Endothelial cell of umbilical vein (primary cell): ENCODE measurements around the gene FCN1. TPM values are rescaled to one million over a fixed set of nuclear protein-coding genes. Genes with fewer than 3 reads are reported as not detected.

Source experiments
- BruUV-seq: library from RNA; stranded (reverse); fragments of 400-500 nt; replicated peaks from 2 replicates; lab custom pipeline; 2021; lab: Mats Ljungman, UMichigan
- CTCF ChIA-PET: fragments of 300-600, 350-600 bp; sonication (Branson Sonifier 250); formaldehyde crosslinking; loops from one replicate; lab custom pipeline; 2021; ENCODE audit warnings: antibody characterized with exemption, inconsistent platforms; lab: Charles Lee
- POLR2A ChIA-PET: fragments of 300-600, 350-600 bp; sonication (Branson Sonifier 250); formaldehyde crosslinking; loops from one replicate; lab custom pipeline; 2021; ENCODE audit warnings: antibody characterized with exemption, inconsistent platforms; lab: Charles Lee
- DNase-seq: peaks from one replicate; pipeline ENCODE4 v3.0.0-alpha.2; 2011; ENCODE audit warnings: low read depth, low spot score
- FAIRE-seq: peaks from 2 replicates; lab custom pipeline; 2011; peaks lifted over from hg19 to GRCh38; lab: Jason Lieb, UNC
- H2AFZ ChIP-seq: 2 replicates; pipeline ENCODE4 v1.6.0; 2012; ENCODE audit warnings: low read depth, low read length, control low read depth, inconsistent platforms
- H3K27ac ChIP-seq: 2 replicates; pipeline ENCODE4 v1.5.1; 2011; ENCODE audit warnings: low read depth, mild to moderate bottlenecking, control low read depth, low read length, moderate library complexity; ENCODE audit not compliant: insufficient read depth
- H3K27me3 ChIP-seq, 2 experiments: 2 replicates each; pipeline versions ENCODE4 v1.6.0 to v1.6.1; 2011; ENCODE audit warnings: low read length in 2 of 2, mixed read lengths in 1 of 2; ENCODE audit not compliant: control insufficient read depth in 2 of 2, insufficient read depth in 2 of 2
- H3K36me3 ChIP-seq, 2 experiments: 2 replicates in 1 of 2; 3 replicates in 1 of 2; pipeline ENCODE4 v1.5.1; 2011; ENCODE audit warnings: low read length in 2 of 2, mild to moderate bottlenecking in 1 of 2, moderate library complexity in 1 of 2; ENCODE audit not compliant: control insufficient read depth in 2 of 2, insufficient read depth in 2 of 2; ENCODE audit errors: extremely low read depth in 1 of 2
- H3K4me1 ChIP-seq: 3 replicates; pipeline ENCODE4 v1.5.1; 2011; ENCODE audit warnings: mild to moderate bottlenecking, low read length; ENCODE audit not compliant: control insufficient read depth, insufficient read depth; ENCODE audit errors: extremely low read depth
- H3K4me2 ChIP-seq: 2 replicates; pipeline ENCODE4 v1.6.1; 2011; ENCODE audit warnings: low read length, control low read depth, mixed read lengths; ENCODE audit not compliant: insufficient read depth
- H3K4me3 ChIP-seq, 3 experiments: fragments of 200-600 bp in 1 of 3; sonication (generic), shearing (Covaris generic) in 1 of 3; replicated peaks in 1 of 3; 2 replicates each; pipeline ENCODE4 v1.5.1; 2011 to 2016; ENCODE audit warnings: control low read depth in 3 of 3, low read length in 3 of 3, mild to moderate bottlenecking in 2 of 3, inconsistent platforms in 1 of 3, low read depth in 1 of 3, moderate library complexity in 1 of 3; ENCODE audit not compliant: insufficient read depth in 1 of 3
- H3K79me2 ChIP-seq: 2 replicates; pipeline ENCODE4 v1.6.0; 2012; ENCODE audit warnings: low read length, inconsistent platforms; ENCODE audit not compliant: control insufficient read depth, insufficient read depth
- H3K9ac ChIP-seq: replicated peaks from 2 replicates; pipeline ENCODE3; 2011; ENCODE audit warnings: low read length, control low read depth; ENCODE audit not compliant: insufficient read depth; ENCODE audit errors: extremely low read depth
- H3K9me1 ChIP-seq: replicated peaks from 3 replicates; pipeline ENCODE4 v1.6.0; 2011; ENCODE audit warnings: mild to moderate bottlenecking, low read length; ENCODE audit not compliant: control insufficient read depth, insufficient read depth; ENCODE audit errors: extremely low read depth
- H3K9me3 ChIP-seq: replicated peaks from 2 replicates; pipeline ENCODE4 v1.5.1; 2012; ENCODE audit warnings: low read length, inconsistent platforms; ENCODE audit not compliant: control insufficient read depth, insufficient read depth
- H4K20me1 ChIP-seq: replicated peaks from 2 replicates; pipeline ENCODE3; 2011; ENCODE audit warnings: mild to moderate bottlenecking, low read length; ENCODE audit not compliant: control insufficient read depth, insufficient read depth; ENCODE audit errors: extremely low read depth
- CTCF ChIP-seq, 2 donors: IDR thresholded peaks; 1 replicate in 1 of 2; 2 replicates in 1 of 2; pipeline ENCODE4 v1.5.1; 2011; ENCODE audit warnings: low read length in 2 of 2, mild to moderate bottlenecking in 2 of 2, moderate library complexity in 2 of 2, control low read depth in 1 of 2, inconsistent platforms in 1 of 2, low read depth in 1 of 2; ENCODE audit not compliant: insufficient read depth in 1 of 2; ENCODE audit errors: extremely low read depth in 1 of 2
- EZH2 ChIP-seq: IDR thresholded peaks from 2 replicates; pipeline ENCODE4 v1.6.1; 2012; ENCODE audit warnings: borderline replicate concordance, low read depth, mild to moderate bottlenecking, moderate library complexity, low read length, inconsistent platforms; ENCODE audit not compliant: severe bottlenecking
- FOS ChIP-seq: IDR thresholded peaks from 2 replicates; pipeline ENCODE4 v1.6.1; 2011; ENCODE audit warnings: mild to moderate bottlenecking, low read length, moderate library complexity, borderline replicate concordance; ENCODE audit not compliant: insufficient read depth
- GATA2 ChIP-seq: IDR thresholded peaks from 2 replicates; pipeline ENCODE4 v1.7.0; 2011; ENCODE audit warnings: low read depth, mild to moderate bottlenecking, moderate library complexity, mixed read lengths, low read length; ENCODE audit not compliant: insufficient read length, insufficient read depth
- JUN ChIP-seq: IDR thresholded peaks from 2 replicates; pipeline ENCODE4 v1.6.1; 2011; ENCODE audit warnings: borderline replicate concordance, low read depth; ENCODE audit not compliant: insufficient read length, insufficient read depth
- MAX ChIP-seq: IDR thresholded peaks from 2 replicates; pipeline ENCODE4 v1.6.1; 2011; ENCODE audit not compliant: insufficient read depth, insufficient read length
- MYC ChIP-seq: IDR thresholded peaks from one replicate; pipeline ENCODE4 v1.6.1; 2011; ENCODE audit warnings: mild to moderate bottlenecking, low read depth, low read length
- POLR2A ChIP-seq: IDR thresholded peaks from 2 replicates; pipeline ENCODE4 v1.6.1; 2012; ENCODE audit warnings: low read depth, mild to moderate bottlenecking, control low read depth, low read length
- POLR2AphosphoS5 ChIP-seq: IDR thresholded peaks from 2 replicates; pipeline ENCODE4 v1.6.1; 2012; ENCODE audit warnings: low read depth, mild to moderate bottlenecking, control low read depth, low read length, moderate library complexity; ENCODE audit not compliant: insufficient read depth
- dilution Hi-C: fragments of 300-500 bp; cut with MboI; formaldehyde crosslinking; loops from one replicate; pipeline ENCODE4 v1.15.0; 2019; ENCODE audit warnings: low sequenced_read_pairs; ENCODE audit not compliant: extremely low pct_ligation_motif_present
- intact Hi-C: fragments of 100-400 bp; cut with micrococcal nuclease; formaldehyde crosslinking; loops from one replicate; pipeline ENCODE4 v1.10.0; 2022
- polyA plus RNA-seq, 4 experiments: library from polyadenylated mRNA; depleted of rRNA in 3 of 4; stranded (reverse) in 3 of 4; unstranded in 1 of 4; fragments of >200 nt; gene quantifications; 2 replicates each; pipeline versions ENCODE4 v1.2.1 to v1.2.3, GENCODE V29; 2011 to 2012; ENCODE audit warnings: missing spikeins in 1 of 4
- total RNA-seq: library from RNA; stranded (reverse); gene quantifications from 2 replicates; pipeline ENCODE4 v1.2.3, GENCODE V29; 2021

Gene FCN1
- total and polyA plus RNA-seq, 2 donors (not counting 3 experiments of a cell fraction or from before 2014, with no cell fraction given) = not detected

- intact Hi-C loops (no loop called here), dilution Hi-C loops (no loop called here)
- H3K27ac ChIP-seq = no peak overlapping the region
- no peak for TF ChIP-seq EZH2
- TF ChIP-seq JUN = no peak
- no peak for TF ChIP-seq POLR2AphosphoS5
- no peak for TF ChIP-seq POLR2A
- no peak for TF ChIP-seq GATA2
- no peak for TF ChIP-seq FOS
- no peak for TF ChIP-seq CTCF (IDR thresholded peaks at IDR 0.05; ENCODE audit: extremely low read depth in 1 of 2, insufficient read depth in 1 of 2, low read depth in 1 of 2, low read length in 2 of 2)
- TF ChIP-seq MYC = no peak
- TF ChIP-seq MAX = no peak
- H3K4me3 ChIP-seq = no peak overlapping the region
- DNase-seq (no peak), FAIRE-seq (no peak)
- no peak overlapping the region for H2AFZ ChIP-seq
- no peak overlapping the region for H3K4me2 ChIP-seq
- no TSS peak for BruUV-seq
- no peaks in the 10 kb centered on the region for H3K36me3 ChIP-seq
- POLR2A ChIA-PET = interaction anchor here (0.7 kb wide), 1 partner anchor 1379 kb away, joined by 3 read pairs; no protein-coding TSS in a partner anchor
- no peaks in the 10 kb centered on the region for H4K20me1 ChIP-seq
- CTCF ChIA-PET = no interaction called here
- H3K9me1 ChIP-seq = no peaks in the 10 kb centered on the region
- H3K9me3 ChIP-seq = no peaks in the 10 kb centered on the region
- H3K4me1 ChIP-seq = no peaks in the 10 kb centered on the region
- no peaks in the 10 kb centered on the region for H3K79me2 ChIP-seq
- no peak overlapping the region for H3K9ac ChIP-seq
- no peaks in the 10 kb centered on the region for H3K27me3 ChIP-seq
These were observed 57.2 kb downstream of the FCN1 start for GRCh38 chr9:134860510-134860909.
